Left lung (tissue), 10 donors: Measurements from ENCODE around the gene CSGALNACT2. TPM values are rescaled to one million over a fixed set of nuclear protein-coding genes. Genes with fewer than 3 reads are reported as not detected.

ENCODE experiments used
- ATAC-seq: fragments of 200-7000 bp; cut with Tn5 transposase; one replicate; pipeline ENCODE4 v1.9.1; 2020; ENCODE audit warnings: moderate library complexity
- DNase-seq, 4 donors: peaks; one replicate each; pipeline ENCODE4 v3.0.0-alpha.2; 2013 to 2020
- H3K27ac ChIP-seq, 2 donors: fragments of 200-600 bp; sonication (generic) in 1 of 2; one replicate each; pipeline versions ENCODE4 v1.5.0 to v1.8.0; 2020 to 2021
- H3K27me3 ChIP-seq, 2 donors: fragments of 200-600 bp; sonication (generic) in 1 of 2; one replicate each; pipeline versions ENCODE4 v1.5.0 to v1.8.0; 2020 to 2021
- H3K36me3 ChIP-seq, 2 donors: fragments of 200-600 bp; sonication (generic) in 1 of 2; one replicate each; pipeline versions ENCODE4 v1.5.0 to v1.8.0; 2020 to 2021
- H3K4me1 ChIP-seq, 2 donors: fragments of 200-600 bp; one replicate each; pipeline ENCODE4 v1.8.0; 2021
- H3K4me3 ChIP-seq, 2 donors: fragments of 200-600 bp; sonication (generic) in 1 of 2; one replicate each; pipeline versions ENCODE4 v1.5.0 to v1.8.0; 2020 to 2021; ENCODE audit warnings: mild to moderate bottlenecking in 1 of 2
- H3K9me3 ChIP-seq, 2 donors: fragments of 200-600 bp; sonication (generic) in 1 of 2; one replicate each; pipeline versions ENCODE4 v1.5.0 to v1.8.0; 2020 to 2021
- intact Hi-C, 2 donors: fragments of 100-400 bp; cut with DNase I; formaldehyde crosslinking; loops; one replicate each; pipeline versions ENCODE4 v1.11.2 to v1.14.2; 2022
- polyA plus RNA-seq, 6 donors: library from polyadenylated mRNA; unstranded; fragments of 120-200 nt; gene quantifications; one replicate each; pipeline ENCODE4 v1.2.1, GENCODE V29; 2013; ENCODE audit not compliant: insufficient read length in 6 of 6
- total RNA-seq, 2 donors: library from RNA; stranded (reverse); fragmentation: NEBNext Ultra II Directional; extraction: Animal tissue kit (Norgen Biotek cat#: 25700); gene quantifications; one replicate each; pipeline ENCODE4 v1.2.1, GENCODE V29; 2021
- TF ChIP-seq, protein P1 (sequence below), 2 donors: fragments of 200-600 bp; sonication (generic) in 1 of 2; IDR thresholded peaks; one replicate each; pipeline versions ENCODE4 v1.5.0 to v1.8.0; 2021; ENCODE audit warnings: antibody characterized with exemption in 2 of 2
- donor health status: DM: no; HTN: yes; CAD: no.
- donor health status: DM: no; HTN: no; CAD: no.

CSGALNACT2 gene
- total and polyA plus RNA-seq, 8 donors: 31.4 to 45.0 (median 36.6) TPM

DNA sequence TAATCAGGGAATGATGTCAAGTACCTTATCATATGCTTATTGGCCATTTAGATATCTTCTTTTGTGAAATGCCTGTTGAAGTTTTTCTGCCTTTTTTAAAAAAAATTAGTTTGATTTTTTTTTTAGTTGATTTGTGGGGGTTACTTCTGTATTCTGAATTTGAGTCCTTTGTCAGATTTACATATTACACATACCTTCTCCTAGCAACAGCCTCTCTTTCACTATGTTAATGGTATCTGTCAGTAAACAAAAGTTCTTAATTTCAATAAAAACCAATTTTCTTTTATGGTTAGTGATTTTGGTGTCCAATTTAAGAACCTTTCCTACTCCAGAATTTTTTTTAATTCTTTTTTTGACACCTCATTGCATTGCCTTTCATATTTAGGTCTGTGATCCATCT, 52.0 kb downstream of the CSGALNACT2 start:
- Histone ChIP-seq H3K9me3 (no peaks in the 10 kb centered on the region), H3K4me3 (no peak overlapping the region), H3K36me3 (peaks cover 0 to 52% of the 10 kb centered on the region in 2 donors), H3K27ac (no peak overlapping the region), H3K27me3 (no peaks in the 10 kb centered on the region), H3K4me1 (no peaks in the 10 kb centered on the region)
- DNase-seq (no peak), ATAC-seq (no peak)
- TF ChIP-seq, protein P1, sequence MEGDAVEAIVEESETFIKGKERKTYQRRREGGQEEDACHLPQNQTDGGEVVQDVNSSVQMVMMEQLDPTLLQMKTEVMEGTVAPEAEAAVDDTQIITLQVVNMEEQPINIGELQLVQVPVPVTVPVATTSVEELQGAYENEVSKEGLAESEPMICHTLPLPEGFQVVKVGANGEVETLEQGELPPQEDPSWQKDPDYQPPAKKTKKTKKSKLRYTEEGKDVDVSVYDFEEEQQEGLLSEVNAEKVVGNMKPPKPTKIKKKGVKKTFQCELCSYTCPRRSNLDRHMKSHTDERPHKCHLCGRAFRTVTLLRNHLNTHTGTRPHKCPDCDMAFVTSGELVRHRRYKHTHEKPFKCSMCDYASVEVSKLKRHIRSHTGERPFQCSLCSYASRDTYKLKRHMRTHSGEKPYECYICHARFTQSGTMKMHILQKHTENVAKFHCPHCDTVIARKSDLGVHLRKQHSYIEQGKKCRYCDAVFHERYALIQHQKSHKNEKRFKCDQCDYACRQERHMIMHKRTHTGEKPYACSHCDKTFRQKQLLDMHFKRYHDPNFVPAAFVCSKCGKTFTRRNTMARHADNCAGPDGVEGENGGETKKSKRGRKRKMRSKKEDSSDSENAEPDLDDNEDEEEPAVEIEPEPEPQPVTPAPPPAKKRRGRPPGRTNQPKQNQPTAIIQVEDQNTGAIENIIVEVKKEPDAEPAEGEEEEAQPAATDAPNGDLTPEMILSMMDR (IDR thresholded peaks at IDR 0.05): no peak
- intact Hi-C loops: no loop called here

DNA sequence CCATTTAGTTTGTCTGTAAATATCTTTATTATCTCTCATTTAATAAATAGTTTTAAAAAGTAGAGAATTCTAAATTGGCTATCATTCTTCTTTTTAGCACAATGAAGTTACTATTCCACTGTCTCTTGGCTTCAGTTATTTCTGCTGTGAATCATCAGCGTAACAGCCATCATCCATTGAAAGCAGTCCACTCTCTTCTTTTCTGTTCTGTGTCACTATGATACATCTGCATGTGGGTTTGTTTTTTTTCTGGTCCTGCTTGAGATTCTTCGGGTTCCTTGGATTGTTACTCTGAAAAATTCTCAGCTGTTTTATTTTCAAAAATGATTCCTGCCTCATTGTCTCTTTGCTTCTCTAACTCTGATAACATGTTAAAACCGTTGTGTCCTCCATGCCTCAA, 52.5 kb downstream of the CSGALNACT2 start:
- no peaks in the 10 kb centered on the region for H3K4me1 ChIP-seq
- H3K36me3 ChIP-seq: peaks cover 0 to 48% of the 10 kb centered on the region in 2 donors
- no peak for ATAC-seq
- no peak for DNase-seq
- intact Hi-C loops: no loop called here
- H3K27me3 ChIP-seq: no peaks in the 10 kb centered on the region
- H3K4me3 ChIP-seq: no peak overlapping the region
- TF ChIP-seq, protein P1 (IDR thresholded peaks at IDR 0.05): no peak
- H3K27ac ChIP-seq: no peak overlapping the region
- H3K9me3 ChIP-seq: no peaks in the 10 kb centered on the region

DNA sequence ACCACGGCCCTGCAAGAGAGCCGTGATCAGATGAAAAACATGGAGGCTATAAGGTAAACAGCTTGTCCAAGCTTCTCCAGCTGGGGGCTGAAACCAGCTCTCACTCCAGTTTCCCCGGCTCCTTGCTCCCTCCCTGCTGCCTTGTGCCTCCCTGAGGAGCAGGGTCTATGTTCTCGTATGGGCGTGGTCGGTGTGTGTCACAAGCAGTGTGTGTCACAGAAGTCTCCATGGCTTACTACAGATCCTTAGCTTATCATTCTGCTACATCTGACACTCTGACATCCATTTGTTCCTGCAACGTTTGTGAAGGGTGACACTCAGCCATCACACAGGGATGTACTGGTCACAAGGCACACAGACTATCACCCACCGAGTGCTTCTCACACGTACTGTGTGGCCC, 54.6 kb downstream of the CSGALNACT2 start:
- Histone ChIP-seq H3K4me3 (no peak overlapping the region), H3K36me3 (peaks cover 0 to 37% of the 10 kb centered on the region in 2 donors), H3K27me3 (no peaks in the 10 kb centered on the region), H3K27ac (no peak overlapping the region), H3K4me1 (no peaks in the 10 kb centered on the region), H3K9me3 (no peaks in the 10 kb centered on the region)
- ATAC-seq (no peak), DNase-seq (peak in 2 of 4 donors; percentile 13 to 26)
- intact Hi-C loops: no loop called here
- TF ChIP-seq, protein P1 (IDR thresholded peaks at IDR 0.05): no peak

DNA sequence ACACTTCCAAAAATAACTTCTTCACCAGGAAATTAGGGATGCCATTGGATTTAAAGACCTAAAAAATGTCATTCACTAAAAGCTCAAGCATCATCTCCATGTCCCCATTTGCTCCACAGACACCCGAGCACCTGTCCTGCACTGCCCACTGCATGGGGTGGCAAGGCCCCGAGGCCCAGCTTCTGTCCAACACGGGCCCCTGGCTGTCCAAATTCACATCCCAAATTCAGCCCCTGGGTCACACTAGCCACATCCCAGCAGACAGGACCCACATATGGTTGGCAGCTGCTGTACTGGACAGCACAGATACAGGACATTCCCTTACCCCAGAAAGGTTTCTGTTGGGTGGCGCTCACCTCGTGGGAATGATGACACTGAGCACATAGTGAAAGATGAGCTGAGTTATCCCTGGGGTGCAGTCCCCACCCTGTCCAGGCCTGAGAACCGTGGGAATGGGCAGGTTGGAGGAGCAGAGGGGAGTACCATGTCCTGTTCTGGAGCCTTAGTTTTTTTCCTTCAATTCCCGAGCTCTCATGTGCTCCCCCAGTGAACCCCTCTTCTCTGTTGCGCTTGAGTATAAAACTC, 55.3 kb downstream of the CSGALNACT2 start:
- Histone ChIP-seq H3K27me3 (no peaks in the 10 kb centered on the region), H3K27ac (no peak overlapping the region), H3K4me3 (no peak overlapping the region), H3K36me3 (peaks cover 0 to 32% of the 10 kb centered on the region in 2 donors), H3K9me3 (no peaks in the 10 kb centered on the region), H3K4me1 (no peaks in the 10 kb centered on the region)
- peak in 1 of 4 donors; percentile 53 for DNase-seq
- no peak for ATAC-seq
- TF ChIP-seq, protein P1 (IDR thresholded peaks at IDR 0.05): no peak
- intact Hi-C loops: no loop called here

DNA sequence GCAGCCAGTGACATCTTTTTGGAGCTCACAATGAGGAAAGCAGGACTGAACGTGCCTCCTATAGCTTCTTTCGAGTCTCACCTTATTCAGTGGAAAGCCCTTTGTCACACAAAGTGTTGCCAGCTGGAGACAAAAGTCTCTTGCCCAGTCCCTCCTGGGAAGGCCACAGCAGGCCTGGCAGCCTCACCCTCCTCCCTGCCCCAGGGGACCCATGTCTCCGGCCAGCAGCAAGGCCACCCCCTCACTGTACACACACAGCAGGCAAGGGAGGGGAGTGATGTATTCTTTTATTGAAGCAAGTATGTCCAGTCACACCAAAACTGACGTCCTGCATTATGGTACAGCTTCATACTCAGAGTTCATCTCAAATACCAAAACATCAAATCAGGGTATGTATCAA, 56.0 kb downstream of the CSGALNACT2 start:
- no peaks in the 10 kb centered on the region for H3K27me3 ChIP-seq
- no peaks in the 10 kb centered on the region for H3K9me3 ChIP-seq
- no peak overlapping the region for H3K27ac ChIP-seq
- peaks cover 0 to 32% of the 10 kb centered on the region in 2 donors for H3K36me3 ChIP-seq
- TF ChIP-seq, protein P1 (IDR thresholded peaks at IDR 0.05): no peak
- intact Hi-C loops: no loop called here
- no peak overlapping the region for H3K4me3 ChIP-seq
- peak in 2 of 4 donors; percentile 26 to 43 for DNase-seq
- no peak for ATAC-seq
- no peaks in the 10 kb centered on the region for H3K4me1 ChIP-seq
